GM03348 (cell line): ENCODE data around the gene NFX1.
"Not testable (repeated sequence)": the region's sequence is repeated elsewhere in the genome, so short reads cannot be mapped to it uniquely, and the experiment has no call there.

Experiments used
- DNase-seq: peaks from one replicate; pipeline ENCODE4 v3.0.0; 2012; ENCODE audit warnings: low spot score

The NFX1 gene

GRCh38 chr9:33310748-33311147 is 20.4 kb downstream of the NFX1 start:
- no peak for DNase-seq

GRCh38 chr9:33311953-33312352 is 21.6 kb downstream of the NFX1 start:
- no peak for DNase-seq

- no peak for DNase-seq
Measured at GRCh38 chr9:33315371-33315770, 25.1 kb downstream of the NFX1 start.

- DNase-seq, result not testable (repeated sequence)
Measured at GRCh38 chr9:33317136-33317535, 26.8 kb downstream of the NFX1 start.

- no peak for DNase-seq
Measured at GRCh38 chr9:33318225-33318624, 27.9 kb downstream of the NFX1 start.

- DNase-seq, result no peak
Measured at GRCh38 chr9:33318781-33319180, 28.5 kb downstream of the NFX1 start.

GRCh38 chr9:33320230-33320567 is 29.9 kb downstream of the NFX1 start:
- DNase-seq, result no peak

GRCh38 chr9:33320568-33321261 is 30.4 kb downstream of the NFX1 start:
- peak; percentile 84 for DNase-seq

GRCh38 chr9:33329117-33329563 is 38.8 kb downstream of the NFX1 start:
- DNase-seq, result peak; percentile 69

GRCh38 chr9:33329979-33330378 is 39.7 kb downstream of the NFX1 start:
- DNase-seq, result no peak

- no peak for DNase-seq
Measured at GRCh38 chr9:33331377-33331891, 41.1 kb downstream of the NFX1 start.

GRCh38 chr9:33332011-33332410 is 41.7 kb downstream of the NFX1 start:
- DNase-seq, result no peak

- not testable (repeated sequence) for DNase-seq
Measured at GRCh38 chr9:33332956-33333355, 42.6 kb downstream of the NFX1 start.

GRCh38 chr9:33340186-33340585 is 49.9 kb downstream of the NFX1 start:
- DNase-seq, result no peak

GRCh38 chr9:33341182-33341581 is 50.9 kb downstream of the NFX1 start:
- no peak for DNase-seq

- DNase-seq, result no peak
Measured at GRCh38 chr9:33344145-33344544, 53.8 kb downstream of the NFX1 start.

- peak; percentile 53 for DNase-seq
Measured at GRCh38 chr9:33346564-33346963, 56.2 kb downstream of the NFX1 start.

- no peak for DNase-seq
Measured at GRCh38 chr9:33348998-33349397, 58.7 kb downstream of the NFX1 start.

- DNase-seq, result no peak
Measured at GRCh38 chr9:33349743-33350142, 59.4 kb downstream of the NFX1 start.

GRCh38 chr9:33350310-33350709 is 60.0 kb downstream of the NFX1 start:
- DNase-seq, result peak; percentile 60

GRCh38 chr9:33351547-33351946 is 61.2 kb downstream of the NFX1 start:
- DNase-seq, result no peak

- no peak for DNase-seq
Measured at GRCh38 chr9:33354651-33355211, 64.4 kb downstream of the NFX1 start.

GRCh38 chr9:33355933-33356332 is 65.6 kb downstream of the NFX1 start:
- DNase-seq, result no peak

- not testable (repeated sequence) for DNase-seq
Measured at GRCh38 chr9:33358641-33359040, 68.3 kb downstream of the NFX1 start.
